ENCODE results near the gene NCOA7. TPM values are rescaled to one million over a fixed set of nuclear protein-coding genes. Genes with fewer than 3 reads are reported as not detected.

Gene NCOA7
- total and polyA plus RNA-seq, 9 of the 15 experiments (the other 6 are each of a cell fraction or from before 2014, with no cell fraction given): 5.8 to 14.6 (median 9.3) TPM

- peak; percentile 51; the same call in 1 of the 2 replicates for TF ChIP-seq ZNF592 (IDR thresholded peaks at IDR 0.05)
- no peak for TF ChIP-seq DLX4 (CRISPR knock-in tag; IDR thresholded peaks at IDR 0.05)
- peak; percentile 6 for TF ChIP-seq PRDM10 (IDR thresholded peaks at IDR 0.05; ENCODE audit: partially characterized antibody)
- TF ChIP-seq ATF4 (CRISPR knock-in tag; IDR thresholded peaks at IDR 0.05): no peak
- TF ChIP-seq XRCC5 (IDR thresholded peaks at IDR 0.05; ENCODE audit: low read depth, low read length): no peak
- TF ChIP-seq NRF1 (conservative IDR thresholded peaks at IDR 0.05 in 1 of 2, IDR thresholded peaks at IDR 0.05 in 1 of 2): no peak
- TF ChIP-seq JUND (IDR thresholded peaks at IDR 0.05; ENCODE audit: borderline replicate concordance, low read depth, low read length): no peak
- 0 out of 3 replicates have a peak, but pooled peaks have one; percentile 16 for TF ChIP-seq JUND (tag; IDR thresholded peaks at IDR 0.05; ENCODE audit: borderline replicate concordance, low read depth, low read length)
- TF ChIP-seq SMARCE1 (IDR thresholded peaks at IDR 0.05): peak; percentile 51; the same call in 1 of the 2 replicates
- no peak for TF ChIP-seq NFIX (CRISPR knock-in tag; IDR thresholded peaks at IDR 0.05; ENCODE audit: low read depth)
- TF ChIP-seq MTA3 (IDR thresholded peaks at IDR 0.05; ENCODE audit: borderline replicate concordance): no peak
- TF ChIP-seq HDAC1 (IDR thresholded peaks at IDR 0.05): peak in 1 of 2 experiments; percentile 28; a peak in 1 of 4 replicates
- no peak for TF ChIP-seq HMGN3 (IDR thresholded peaks at IDR 0.05; ENCODE audit: borderline replicate concordance, extremely low read depth, insufficient read length, low read depth, low read length)
- TF ChIP-seq MBD1 (CRISPR knock-in tag; IDR thresholded peaks at IDR 0.05): 0 out of 2 replicates have a peak, but pooled peaks have one; percentile 50
- no peak for TF ChIP-seq BRF1 (IDR thresholded peaks at IDR 0.05; ENCODE audit: borderline replicate concordance, extremely low read depth, insufficient read length)
- peak; percentile 28; the same call in 1 of the 2 replicates for TF ChIP-seq EHMT2 (IDR thresholded peaks at IDR 0.05)
- TF ChIP-seq ZNF696 (CRISPR knock-in tag; conservative IDR thresholded peaks at IDR 0.05): no peak
- no peak for TF ChIP-seq HDAC2 (IDR thresholded peaks at IDR 0.05)
These were observed 157.7 kb downstream of the NCOA7 start (continued) for GRCh38 chr6:125948455-125948854.
